Measurements from ENCODE around the gene KBTBD12.

The KBTBD12 gene

GRCh38 chr3:128014548-128014947 lies 99.5 kb downstream of the KBTBD12 start:
- DNase-seq (ENCODE audit: low read depth in 3 of 3), result no peak

GRCh38 chr3:128016502-128016901 lies 101.5 kb downstream of the KBTBD12 start:
- no peak for DNase-seq (ENCODE audit: low read depth in 3 of 3)

- DNase-seq (ENCODE audit: low read depth in 3 of 3), result no peak
Observed at GRCh38 chr3:128021768-128022372, 106.8 kb downstream of the KBTBD12 start.

GRCh38 chr3:128033102-128033501 lies 118.1 kb downstream of the KBTBD12 start:
- DNase-seq (ENCODE audit: low read depth in 3 of 3), result no peak

GRCh38 chr3:128036119-128036518 lies 121.1 kb downstream of the KBTBD12 start:
- DNase-seq (ENCODE audit: low read depth in 3 of 3), result no peak
